IMR-90 (cell line): ENCODE data around the gene DHX15. TPM values are rescaled to one million over a fixed set of nuclear protein-coding genes. Genes with fewer than 3 reads are reported as not detected.
A peak's percentile ranks its signal among the peaks of the same experiment; 100 is the strongest.

ENCODE experiments used
- ATAC-seq: fragments of 200-7000 bp; cut with Tn5 transposase; 2 replicates; pipeline ENCODE4 v1.9.1; 2020; ENCODE audit warnings: low read depth, mild to moderate bottlenecking, moderate library complexity
- BruUV-seq: library from RNA; stranded (reverse); fragments of 400-500 nt; replicated peaks from 2 replicates; lab custom pipeline; 2021; lab: Mats Ljungman, UMichigan
- CTCF ChIA-PET: fragments of 300-600 bp; formaldehyde crosslinking; extraction: SDS; loops from one replicate; lab custom pipeline; 2021; ENCODE audit warnings: antibody characterized with exemption; lab: Yijun Ruan, JAX
- POLR2A ChIA-PET: fragments of 300-600 bp; sonication (Branson Sonifier 250); formaldehyde crosslinking; loops from one replicate; lab custom pipeline; 2022; ENCODE audit warnings: antibody characterized with exemption; ENCODE audit not compliant: unreplicated experiment; lab: Charles Lee
- DNase-seq: peaks from one replicate; pipeline ENCODE4 v3.0.0; 2013
- H2AFZ ChIP-seq: replicated peaks from 2 replicates; pipeline ENCODE3; 2013; ENCODE audit warnings: low read length, mild to moderate bottlenecking; ENCODE audit not compliant: poor library complexity
- H2AK5ac ChIP-seq: 2 replicates; pipeline ENCODE4 v1.6.1; 2013; ENCODE audit warnings: low read depth, low read length, inconsistent platforms
- H2AK9ac ChIP-seq: replicated peaks from 2 replicates; pipeline ENCODE3; 2013; ENCODE audit warnings: mild to moderate bottlenecking, low read depth, low read length, moderate library complexity; ENCODE audit not compliant: poor library complexity
- H2BK120ac ChIP-seq: 2 replicates; pipeline ENCODE4 v1.6.1; 2013; ENCODE audit warnings: low read depth, low read length, inconsistent platforms
- H2BK15ac ChIP-seq: 3 replicates; pipeline ENCODE4 v1.6.1; 2013; ENCODE audit warnings: low read depth, low read length, inconsistent platforms
- H2BK20ac ChIP-seq: 2 replicates; pipeline ENCODE4 v1.6.1; 2013; ENCODE audit warnings: low read depth, mild to moderate bottlenecking, inconsistent platforms, low read length, moderate library complexity
- H2BK5ac ChIP-seq: 2 replicates; pipeline ENCODE4 v1.6.1; 2013; ENCODE audit warnings: mild to moderate bottlenecking, low read depth, low read length, inconsistent platforms; ENCODE audit not compliant: poor library complexity, severe bottlenecking
- H3K14ac ChIP-seq: replicated peaks from 2 replicates; pipeline ENCODE4 v1.6.1; 2013; ENCODE audit warnings: low read depth, low read length, inconsistent platforms
- H3K18ac ChIP-seq: 2 replicates; pipeline ENCODE4 v1.6.1; 2013; ENCODE audit warnings: low read depth, low read length, control low read depth
- H3K23ac ChIP-seq: 2 replicates; pipeline ENCODE4 v1.6.1; 2013; ENCODE audit warnings: low read depth, low read length, inconsistent platforms
- H3K27ac ChIP-seq: 2 replicates; pipeline ENCODE4 v1.5.1; 2013; ENCODE audit warnings: mild to moderate bottlenecking, control low read depth, low read length; ENCODE audit not compliant: insufficient read depth
- H3K27me3 ChIP-seq: 2 replicates; pipeline ENCODE4 v1.6.1; 2013; ENCODE audit warnings: low read length; ENCODE audit not compliant: control insufficient read depth, insufficient read depth
- H3K36me3 ChIP-seq: 2 replicates; pipeline ENCODE4 v1.6.1; 2013; ENCODE audit warnings: low read length, mixed read lengths; ENCODE audit not compliant: control insufficient read depth, insufficient read depth
- H3K4ac ChIP-seq: 2 replicates; pipeline ENCODE4 v1.6.1; 2013; ENCODE audit warnings: low read depth, low read length, inconsistent platforms
- H3K4me1 ChIP-seq: 2 replicates; pipeline ENCODE4 v1.6.1; 2013; ENCODE audit warnings: low read length, mixed read lengths; ENCODE audit not compliant: control insufficient read depth, insufficient read depth
- H3K4me2 ChIP-seq: 2 replicates; pipeline ENCODE4 v1.6.1; 2013; ENCODE audit warnings: low read depth, mild to moderate bottlenecking, control low read depth, low read length, moderate library complexity
- H3K4me3 ChIP-seq: 2 replicates; pipeline ENCODE4 v1.5.1; 2013; ENCODE audit warnings: low read depth, mild to moderate bottlenecking, control low read depth, low read length, moderate library complexity; ENCODE audit not compliant: insufficient read depth
- H3K56ac ChIP-seq: 2 replicates; pipeline ENCODE4 v1.6.1; 2013; ENCODE audit warnings: low read length, inconsistent platforms; ENCODE audit not compliant: insufficient read depth; ENCODE audit errors: extremely low read depth
- H3K79me1 ChIP-seq, 2 experiments: 2 replicates each; pipeline ENCODE4 v1.6.1; 2013; ENCODE audit warnings: low read length in 2 of 2, inconsistent platforms in 1 of 2, low read depth in 1 of 2
- H3K9ac ChIP-seq: 2 replicates; pipeline ENCODE4 v1.6.1; 2013; ENCODE audit warnings: low read depth, low read length, control low read depth
- H3K9me1 ChIP-seq: 2 replicates; pipeline ENCODE4 v1.6.1; 2013; ENCODE audit warnings: low read length, inconsistent platforms; ENCODE audit not compliant: insufficient read depth
- H3K9me3 ChIP-seq: 2 replicates; pipeline ENCODE4 v1.6.1; 2013; ENCODE audit warnings: low read length; ENCODE audit not compliant: control insufficient read depth, insufficient read depth
- H4K20me1 ChIP-seq: 2 replicates; pipeline ENCODE4 v1.6.1; 2013; ENCODE audit warnings: low read length, inconsistent platforms; ENCODE audit not compliant: insufficient read depth
- H4K5ac ChIP-seq: 2 replicates; pipeline ENCODE4 v1.6.1; 2013; ENCODE audit warnings: mild to moderate bottlenecking, low read depth, low read length, control low read depth
- H4K8ac ChIP-seq, 2 experiments: 2 replicates each; pipeline ENCODE4 v1.6.1; 2013; ENCODE audit warnings: low read depth in 2 of 2, low read length in 2 of 2, control low read depth in 1 of 2, inconsistent platforms in 1 of 2
- H4K91ac ChIP-seq: 2 replicates; pipeline ENCODE4 v1.6.1; 2013; ENCODE audit warnings: low read depth, low read length, inconsistent platforms; ENCODE audit not compliant: insufficient read depth
- BHLHE40 ChIP-seq: fragments of 150-350 bp; IDR thresholded peaks from 2 replicates; pipeline ENCODE4 v1.6.1; 2016; ENCODE audit warnings: mild to moderate bottlenecking, low read depth, low read length
- MAZ ChIP-seq: IDR thresholded peaks from 2 replicates; pipeline ENCODE4 v1.6.1; 2012; ENCODE audit warnings: low read depth, mild to moderate bottlenecking, low read length, improper control_type of control experiment, moderate library complexity, borderline replicate concordance
- NFE2L2 ChIP-seq: fragments of 150-350 bp; IDR thresholded peaks from 2 replicates; pipeline ENCODE4 v1.6.1; 2016; ENCODE audit warnings: low read depth, mild to moderate bottlenecking, low read length
- RAD21 ChIP-seq: IDR thresholded peaks from 2 replicates; pipeline ENCODE4 v1.6.1; 2012; ENCODE audit warnings: low read length, improper control_type of control experiment
- RCOR1 ChIP-seq: IDR thresholded peaks from 2 replicates; pipeline ENCODE4 v1.6.1; 2012; ENCODE audit warnings: mild to moderate bottlenecking, low read length, improper control_type of control experiment; ENCODE audit not compliant: insufficient replicate concordance
- SMC3 ChIP-seq: fragments of 150-350 bp; IDR thresholded peaks from 2 replicates; pipeline ENCODE4 v1.6.1; 2016; ENCODE audit warnings: low read depth, mild to moderate bottlenecking, antibody characterized with exemption, low read length, moderate library complexity
- WGBS, 2 experiments: methylation state at CpG; one replicate each; pipeline versions ENCODE4 v1.1.5 to v1.1.7; 2013; ENCODE audit warnings: missing lambda C conversion rate in 2 of 2; ENCODE audit not compliant: insufficient read length in 1 of 2; ENCODE audit errors: extremely low coverage in 2 of 2; 5-methylcytosine and 5-hydroxymethylcytosine counted together
- dilution Hi-C: fragments of 300-500 bp; cut with HindIII; formaldehyde crosslinking; loops from one replicate; pipeline ENCODE4 v1.14.3; 2018; ENCODE audit warnings: low sequenced_read_pairs; ENCODE audit not compliant: unreplicated experiment
- in situ Hi-C: fragments of 300-500 bp; cut with MboI; formaldehyde crosslinking; loops from 3 replicates; pipeline ENCODE4 v1.14.3; 2019; ENCODE audit warnings: low sequenced_read_pairs, inconsistent platforms, mixed read lengths
- intact Hi-C: fragments of 100-400 bp; cut with micrococcal nuclease; formaldehyde crosslinking; loops from 2 replicates; pipeline ENCODE4 v1.10.0; 2022
- polyA plus RNA-seq, 3 experiments: library from polyadenylated mRNA; depleted of rRNA; stranded (reverse); fragments of >200 nt; gene quantifications; 2 replicates each; pipeline ENCODE4 v1.2.3, GENCODE V29; 2012; ENCODE audit warnings: low replicate concordance in 1 of 3
- total RNA-seq: library from RNA; depleted of rRNA; stranded (reverse); fragments of >200 nt; gene quantifications from 2 replicates; pipeline ENCODE4 v1.2.3, GENCODE V29; 2012
- TF ChIP-seq, protein P1 (sequence below): fragments of 150-350 bp; IDR thresholded peaks from 2 replicates; pipeline ENCODE4 v1.6.1; 2016; ENCODE audit warnings: low read depth, mild to moderate bottlenecking, low read length, moderate library complexity, borderline replicate concordance
- TF ChIP-seq, protein P2 (sequence below): conservative IDR thresholded peaks from 2 replicates; pipeline ENCODE4 v1.5.1; 2012; ENCODE audit warnings: mild to moderate bottlenecking, low read depth, low read length, improper control_type of control experiment
- TF ChIP-seq, protein P3 (sequence below): fragments of 150-350 bp; IDR thresholded peaks from 2 replicates; pipeline ENCODE4 v1.6.1; 2017; ENCODE audit warnings: mild to moderate bottlenecking, antibody characterized with exemption, low read length, low read depth

DHX15 gene
- total and polyA plus RNA-seq, 2 of the 4 experiments (the other 2 are of a cell fraction), result 97.9 to 172 TPM

GRCh38 chr4:24544208-24544988 is 40.0 kb downstream of the DHX15 start (continued):
- TF ChIP-seq, protein P1, sequence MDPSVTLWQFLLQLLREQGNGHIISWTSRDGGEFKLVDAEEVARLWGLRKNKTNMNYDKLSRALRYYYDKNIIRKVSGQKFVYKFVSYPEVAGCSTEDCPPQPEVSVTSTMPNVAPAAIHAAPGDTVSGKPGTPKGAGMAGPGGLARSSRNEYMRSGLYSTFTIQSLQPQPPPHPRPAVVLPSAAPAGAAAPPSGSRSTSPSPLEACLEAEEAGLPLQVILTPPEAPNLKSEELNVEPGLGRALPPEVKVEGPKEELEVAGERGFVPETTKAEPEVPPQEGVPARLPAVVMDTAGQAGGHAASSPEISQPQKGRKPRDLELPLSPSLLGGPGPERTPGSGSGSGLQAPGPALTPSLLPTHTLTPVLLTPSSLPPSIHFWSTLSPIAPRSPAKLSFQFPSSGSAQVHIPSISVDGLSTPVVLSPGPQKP, result no peak
- TF ChIP-seq RCOR1, result no peak

GRCh38 chr4:24537025-24537424 is 47.3 kb downstream of the DHX15 start:
- H3K27ac ChIP-seq, result no peak overlapping the region
- no peak overlapping the region for H4K8ac ChIP-seq
- H3K18ac ChIP-seq, result no peak overlapping the region
- H3K4me1 ChIP-seq, result peaks cover 3% of the 10 kb centered on the region; the same call in 1 of the 2 replicates
- BruUV-seq, result no TSS peak
- dilution Hi-C loops, result no loop called here
- no peak overlapping the region for H2BK120ac ChIP-seq
- no peak overlapping the region for H2AFZ ChIP-seq
- H2BK15ac ChIP-seq, result no peak overlapping the region
- no peak overlapping the region for H4K91ac ChIP-seq
- H3K14ac ChIP-seq, result no peak overlapping the region
- peaks cover 17% of the 10 kb centered on the region for H4K20me1 ChIP-seq
- no peak overlapping the region for H2BK20ac ChIP-seq
- no peak overlapping the region for H2AK5ac ChIP-seq
- ChIA-PET POLR2A (no interaction called here), CTCF (no interaction called here)
- H2AK9ac ChIP-seq, result no peak overlapping the region
- no peaks in the 10 kb centered on the region for H3K9me3 ChIP-seq
- 94% methylated on average over 3 of the region's 7 CpGs; no CpG with 5 or more reads in 1 of the 2 experiments for WGBS, 2 experiments
- peaks cover 18 to 28% of the 10 kb centered on the region in 2 experiments for H3K79me1 ChIP-seq
- no peak overlapping the region for H4K5ac ChIP-seq
- no peak overlapping the region for H2BK5ac ChIP-seq
- H3K56ac ChIP-seq, result no peak overlapping the region
- peak overlapping the region; percentile 40; the same call in 1 of the 2 replicates for H3K23ac ChIP-seq
- H3K27me3 ChIP-seq, result no peaks in the 10 kb centered on the region
- in situ Hi-C loops, result no loop called here
- no peak overlapping the region for H3K4me3 ChIP-seq
- ATAC-seq (no peak), DNase-seq (no peak)
- H3K4me2 ChIP-seq, result no peak overlapping the region
- no peak overlapping the region for H3K9ac ChIP-seq
- H3K36me3 ChIP-seq, result peaks cover 20% of the 10 kb centered on the region
- intact Hi-C loops, result no loop called here
- H3K4ac ChIP-seq, result no peak overlapping the region
- 0 out of 2 replicates have a peak, but pooled peaks cover 3% of the 10 kb centered on the region for H3K9me1 ChIP-seq
- TF ChIP-seq, protein P2, sequence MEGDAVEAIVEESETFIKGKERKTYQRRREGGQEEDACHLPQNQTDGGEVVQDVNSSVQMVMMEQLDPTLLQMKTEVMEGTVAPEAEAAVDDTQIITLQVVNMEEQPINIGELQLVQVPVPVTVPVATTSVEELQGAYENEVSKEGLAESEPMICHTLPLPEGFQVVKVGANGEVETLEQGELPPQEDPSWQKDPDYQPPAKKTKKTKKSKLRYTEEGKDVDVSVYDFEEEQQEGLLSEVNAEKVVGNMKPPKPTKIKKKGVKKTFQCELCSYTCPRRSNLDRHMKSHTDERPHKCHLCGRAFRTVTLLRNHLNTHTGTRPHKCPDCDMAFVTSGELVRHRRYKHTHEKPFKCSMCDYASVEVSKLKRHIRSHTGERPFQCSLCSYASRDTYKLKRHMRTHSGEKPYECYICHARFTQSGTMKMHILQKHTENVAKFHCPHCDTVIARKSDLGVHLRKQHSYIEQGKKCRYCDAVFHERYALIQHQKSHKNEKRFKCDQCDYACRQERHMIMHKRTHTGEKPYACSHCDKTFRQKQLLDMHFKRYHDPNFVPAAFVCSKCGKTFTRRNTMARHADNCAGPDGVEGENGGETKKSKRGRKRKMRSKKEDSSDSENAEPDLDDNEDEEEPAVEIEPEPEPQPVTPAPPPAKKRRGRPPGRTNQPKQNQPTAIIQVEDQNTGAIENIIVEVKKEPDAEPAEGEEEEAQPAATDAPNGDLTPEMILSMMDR, result no peak
- no peak for TF ChIP-seq NFE2L2
- TF ChIP-seq MAZ, result no peak
- no peak for TF ChIP-seq SMC3
- TF ChIP-seq, protein P1, result no peak
- no peak for TF ChIP-seq RAD21
- TF ChIP-seq, protein P3, sequence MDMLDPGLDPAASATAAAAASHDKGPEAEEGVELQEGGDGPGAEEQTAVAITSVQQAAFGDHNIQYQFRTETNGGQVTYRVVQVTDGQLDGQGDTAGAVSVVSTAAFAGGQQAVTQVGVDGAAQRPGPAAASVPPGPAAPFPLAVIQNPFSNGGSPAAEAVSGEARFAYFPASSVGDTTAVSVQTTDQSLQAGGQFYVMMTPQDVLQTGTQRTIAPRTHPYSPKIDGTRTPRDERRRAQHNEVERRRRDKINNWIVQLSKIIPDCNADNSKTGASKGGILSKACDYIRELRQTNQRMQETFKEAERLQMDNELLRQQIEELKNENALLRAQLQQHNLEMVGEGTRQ, result no peak
- no peak for TF ChIP-seq RCOR1
- no peak for TF ChIP-seq BHLHE40
